HEK293T (cell line): Measurements from ENCODE around the gene ANO4.

Source experiments
- ARNT ChIP-seq: fragments of 450-650 bp; IDR thresholded peaks from 2 replicates; pipeline ENCODE4 v1.6.1; 2017; ENCODE audit warnings: mild to moderate bottlenecking
- BHLHE40 ChIP-seq: fragments of 450-650 bp; IDR thresholded peaks from 2 replicates; pipeline ENCODE4 v1.6.1; 2016; ENCODE audit warnings: mild to moderate bottlenecking, moderate library complexity, borderline replicate concordance
- FOXK2 ChIP-seq: fragments of 450-650 bp; IDR thresholded peaks from 2 replicates; pipeline ENCODE4 v1.6.1; 2016; ENCODE audit warnings: mild to moderate bottlenecking
- SP1 ChIP-seq: fragments of 450-650 bp; IDR thresholded peaks from 2 replicates; pipeline ENCODE4 v1.6.1; 2017
- TARDBP ChIP-seq: fragments of 450-650 bp; IDR thresholded peaks from 2 replicates; pipeline ENCODE4 v1.6.1; 2016

DNA sequence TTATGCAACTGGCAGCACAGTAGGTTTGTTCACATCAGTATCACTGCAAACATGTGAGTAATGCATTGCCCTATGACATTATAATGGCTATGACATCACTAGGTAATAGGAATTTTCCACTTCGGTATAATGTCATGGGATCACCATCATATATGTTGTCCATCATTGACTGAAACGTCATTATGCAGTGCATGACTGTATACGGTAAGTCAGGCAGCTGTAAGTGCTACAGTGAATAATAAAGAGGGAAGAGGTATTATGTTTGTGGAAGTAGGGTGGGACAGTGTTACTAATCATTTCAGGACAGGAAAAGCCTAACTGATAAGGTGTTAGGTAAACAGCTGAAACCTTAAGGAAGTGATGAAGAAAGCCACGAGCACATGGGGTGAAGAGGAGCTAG is 68.1 kb downstream of the ANO4 start:
- TF ChIP-seq FOXK2: no peak
- TF ChIP-seq BHLHE40: no peak
- no peak for TF ChIP-seq ARNT
- no peak for TF ChIP-seq TARDBP
- TF ChIP-seq SP1: no peak
